ENCODE results near the gene TMX2.
"Not testable (repeated sequence)": the region's sequence is repeated elsewhere in the genome, so short reads cannot be mapped to it uniquely, and the experiment has no call there.

TMX2 gene

DNA sequence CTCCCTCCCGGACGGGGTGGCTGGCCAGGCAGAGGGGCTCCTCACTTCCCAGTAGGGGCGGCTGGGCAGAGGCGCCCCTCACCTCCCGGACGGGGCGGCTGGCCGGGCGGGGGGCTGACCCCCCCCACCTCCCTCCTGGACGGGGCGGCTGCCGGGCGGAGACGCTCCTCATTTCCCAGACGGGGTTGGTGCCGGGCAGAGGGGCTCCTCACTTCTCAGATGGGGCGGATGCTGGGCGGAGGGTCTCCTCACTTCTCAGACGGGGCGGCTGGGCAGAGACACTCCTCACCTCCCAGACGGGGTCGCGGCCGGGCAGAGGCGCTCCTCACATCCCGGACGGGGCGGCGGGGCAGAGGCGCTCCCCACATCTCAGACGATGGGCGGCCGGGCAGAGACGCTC is 4.3 kb downstream of the TMX2 start:
- DNase-seq, result not testable (repeated sequence)

DNA sequence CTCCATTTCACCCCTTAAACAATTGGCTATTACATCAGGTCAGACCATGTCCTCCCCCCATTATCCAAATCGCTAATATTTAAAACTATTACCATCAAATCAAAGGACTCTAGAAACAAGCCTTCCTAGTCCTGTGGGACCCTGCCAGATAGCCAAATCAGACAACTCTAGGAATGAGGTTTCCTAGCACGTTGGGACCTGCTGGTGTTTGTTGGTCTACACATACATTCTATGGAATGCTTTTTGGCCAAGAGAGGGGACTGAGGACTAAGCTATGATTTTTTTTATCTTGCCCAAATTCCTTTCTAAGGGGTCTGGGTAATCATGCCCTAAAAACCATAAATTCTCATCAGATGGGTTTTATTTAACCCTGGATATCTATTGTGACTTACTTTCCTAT is 14.8 kb downstream of the TMX2 start:
- DNase-seq, result no peak

DNA sequence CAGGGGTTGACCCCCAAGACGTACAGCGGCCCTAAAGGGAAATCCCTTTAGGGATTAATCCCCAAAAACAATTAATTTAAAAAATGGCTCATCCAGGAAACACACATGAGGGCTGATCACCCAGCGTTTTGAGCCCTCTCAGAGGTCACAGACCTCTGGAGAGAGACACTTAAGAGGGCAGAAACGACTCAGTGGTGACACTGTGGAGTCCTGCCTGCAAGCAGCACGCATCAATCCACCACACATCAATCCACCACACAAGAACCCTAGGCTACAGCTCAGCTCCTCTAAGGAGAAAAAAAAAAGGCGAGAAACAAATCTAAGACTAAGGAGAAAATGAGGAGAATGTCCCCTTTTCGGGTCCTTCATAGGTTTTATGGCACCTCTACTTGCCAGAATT is 16.4 kb downstream of the TMX2 start:
- DNase-seq, result no peak

DNA sequence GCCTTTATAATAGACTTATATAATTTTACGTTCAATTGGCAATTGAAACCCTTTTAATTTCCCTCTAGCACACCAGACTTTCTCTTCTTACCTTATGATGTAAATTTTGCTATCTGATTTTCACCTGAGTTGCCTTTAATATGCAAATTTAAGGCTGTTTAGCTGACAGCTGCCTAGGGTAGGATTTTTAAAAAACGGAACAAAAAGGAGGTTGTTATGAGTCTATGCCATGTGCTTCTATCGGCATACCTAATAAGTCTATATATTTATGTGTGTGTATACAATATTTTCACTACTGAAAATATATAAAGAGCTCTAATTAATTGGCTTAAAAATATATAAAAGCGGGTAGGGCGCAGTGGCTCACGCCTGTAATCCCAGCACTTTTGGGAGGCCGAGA is 17.1 kb downstream of the TMX2 start:
- DNase-seq, result no peak

DNA sequence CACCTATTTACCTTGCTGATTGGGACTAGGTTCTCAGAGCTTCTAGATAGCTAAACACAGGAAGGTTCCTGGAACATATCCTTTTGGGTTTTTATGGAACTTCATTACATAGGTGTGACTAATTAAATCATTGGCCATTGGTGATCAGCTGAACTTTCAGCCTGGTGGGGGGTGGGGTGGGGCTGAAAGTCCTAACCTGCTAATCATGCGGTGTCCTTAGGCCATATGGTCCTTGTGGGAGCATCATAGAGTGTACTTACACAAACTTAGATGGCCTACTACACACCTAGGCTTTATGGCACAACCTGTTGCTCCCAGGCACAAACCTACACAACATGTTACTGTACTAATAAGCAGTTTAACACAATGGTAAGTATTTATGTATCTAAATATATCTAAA is 20.3 kb downstream of the TMX2 start:
- DNase-seq, result no peak

DNA sequence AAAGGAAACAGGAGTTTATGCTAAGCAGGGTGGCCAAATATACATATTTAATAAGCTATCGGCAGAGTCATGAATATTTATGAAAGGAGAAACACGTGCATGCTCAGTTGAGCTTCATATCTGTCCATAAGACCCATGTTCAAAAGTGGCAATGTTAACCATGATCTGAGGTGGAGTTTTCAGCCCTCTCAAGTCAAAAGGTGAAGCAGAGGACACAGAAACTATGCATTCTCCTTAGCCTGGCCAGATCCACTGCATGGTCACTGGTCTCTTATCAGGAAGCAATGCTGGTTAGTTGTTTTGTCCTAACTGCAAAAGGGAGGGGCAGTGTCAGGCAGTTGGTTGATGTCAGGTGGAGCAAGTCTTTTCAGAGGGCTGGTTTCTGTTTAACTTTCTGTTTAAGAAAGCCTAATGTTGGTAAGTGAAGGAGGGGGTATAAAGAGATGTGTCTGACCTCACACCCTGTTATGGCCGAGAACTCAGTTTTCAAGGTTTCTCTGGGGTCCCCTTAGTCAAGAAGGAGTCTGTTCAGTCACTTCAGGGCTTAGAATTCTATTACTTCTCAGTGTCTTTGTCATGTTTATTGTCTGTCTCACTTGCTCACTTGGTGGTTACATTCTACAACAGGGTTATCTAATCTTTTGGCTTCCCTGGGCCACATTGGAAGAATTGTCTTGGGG is 23.4 kb downstream of the TMX2 start:
- DNase-seq, result no peak

DNA sequence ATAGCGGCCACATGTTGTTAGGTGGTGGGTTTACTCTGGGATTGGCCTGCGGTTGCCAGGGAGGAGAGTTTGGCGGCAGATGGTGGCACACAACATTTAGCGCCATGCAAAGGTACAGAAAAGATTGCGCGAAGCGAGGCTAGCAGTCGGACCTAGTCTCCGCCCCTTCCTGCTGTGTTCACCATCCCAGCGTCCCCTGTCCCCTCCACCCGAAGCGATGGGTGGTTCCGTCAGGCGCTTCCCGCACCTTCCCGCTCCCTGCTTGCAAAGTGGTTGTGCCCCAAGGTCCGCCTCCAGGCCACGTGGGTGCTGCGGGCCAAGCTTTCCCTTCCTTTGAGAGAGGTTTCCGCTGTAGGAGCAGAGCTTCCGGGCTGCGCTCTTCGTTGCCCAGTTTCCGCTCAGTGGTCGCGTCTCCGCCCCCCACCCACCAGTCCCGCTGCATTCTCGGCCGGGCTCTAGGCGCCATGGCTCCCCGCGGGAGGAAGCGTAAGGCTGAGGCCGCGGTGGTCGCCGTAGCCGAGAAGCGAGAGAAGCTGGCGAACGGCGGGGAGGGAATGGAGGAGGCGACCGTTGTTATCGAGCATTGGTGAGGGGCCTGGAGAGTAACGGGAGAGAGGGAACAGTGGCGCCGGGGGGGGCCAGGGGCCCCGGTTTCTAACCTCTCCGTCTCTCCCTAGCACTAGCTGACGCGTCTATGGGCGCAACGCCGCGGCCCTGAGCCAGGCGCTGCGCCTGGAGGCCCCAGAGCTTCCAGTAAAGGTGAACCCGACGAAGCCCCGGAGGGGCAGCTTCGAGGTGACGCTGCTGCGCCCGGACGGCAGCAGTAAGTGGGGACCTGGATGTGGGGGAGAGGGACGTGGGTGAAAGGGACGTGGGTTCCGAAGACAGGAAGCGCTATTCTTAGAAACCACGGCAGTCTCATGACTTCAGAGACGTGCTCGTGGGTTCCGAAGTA is 29.0 kb downstream of the TMX2 start, which contains the start of gene SELENOH:
Gene SELENOH, plus strand, starts transcription at position 360 of the 955 bp plus-strand sequence. Its CDS starts 105 bp downstream, at position 465.
- DNase-seq, result peak; percentile 95

DNA sequence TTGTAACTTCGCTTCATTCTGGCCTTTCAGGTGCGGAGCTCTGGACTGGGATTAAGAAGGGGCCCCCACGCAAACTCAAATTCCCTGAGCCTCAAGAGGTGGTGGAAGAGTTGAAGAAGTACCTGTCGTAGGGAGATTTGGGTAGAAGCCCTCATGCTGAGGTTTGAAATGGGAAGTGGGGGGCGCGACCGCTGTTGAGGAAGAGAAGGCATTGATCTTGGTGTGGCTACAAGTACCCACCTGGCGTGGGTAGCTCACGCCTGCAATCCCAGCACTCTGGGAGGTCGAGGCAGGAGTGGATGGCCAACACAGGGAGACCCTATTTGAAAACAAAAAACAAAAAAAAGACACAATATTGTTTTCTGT is 29.7 kb downstream of the TMX2 start:
- no peak for DNase-seq

DNA sequence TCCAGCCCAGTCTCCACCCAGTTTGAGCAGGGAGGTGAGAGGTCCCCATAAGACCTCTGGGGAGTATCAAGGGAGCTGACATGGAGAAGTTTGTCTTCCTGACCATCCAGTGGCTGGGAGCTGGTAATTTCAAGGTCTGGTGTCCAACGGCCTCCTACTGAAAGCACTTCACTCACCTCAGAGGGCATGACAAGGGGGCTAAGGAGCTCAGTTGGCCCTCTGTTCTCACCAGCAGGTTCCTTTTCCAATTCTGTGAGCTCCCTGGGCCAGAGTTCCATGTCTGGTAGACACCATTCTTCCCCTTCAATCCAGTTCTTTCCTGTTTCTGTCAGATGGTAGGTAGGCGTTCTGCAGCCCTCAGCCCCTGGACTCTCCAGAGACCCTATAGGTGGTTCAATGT is 32.0 kb downstream of the TMX2 start:
- DNase-seq, result no peak

DNA sequence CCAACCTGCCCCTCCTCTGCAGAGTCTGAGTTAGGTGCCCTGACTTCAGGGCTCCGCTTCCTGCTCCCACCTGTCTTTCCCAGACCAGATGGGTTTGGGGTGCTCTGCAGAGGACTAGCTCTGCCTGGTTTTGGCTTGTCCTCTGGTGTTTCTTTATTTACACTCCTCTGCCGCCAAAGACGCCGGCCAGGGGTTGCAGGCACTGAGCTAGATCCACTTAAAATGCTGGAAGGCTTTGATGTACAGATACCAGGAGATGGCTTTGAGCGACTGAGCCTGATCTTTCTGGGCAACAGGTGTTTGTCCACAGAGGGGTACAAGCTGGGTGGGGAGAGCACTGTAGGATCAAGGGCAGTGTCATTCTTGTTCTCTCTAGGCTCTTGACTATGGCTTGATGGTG is 32.8 kb downstream of the TMX2 start:
- no peak for DNase-seq

DNA sequence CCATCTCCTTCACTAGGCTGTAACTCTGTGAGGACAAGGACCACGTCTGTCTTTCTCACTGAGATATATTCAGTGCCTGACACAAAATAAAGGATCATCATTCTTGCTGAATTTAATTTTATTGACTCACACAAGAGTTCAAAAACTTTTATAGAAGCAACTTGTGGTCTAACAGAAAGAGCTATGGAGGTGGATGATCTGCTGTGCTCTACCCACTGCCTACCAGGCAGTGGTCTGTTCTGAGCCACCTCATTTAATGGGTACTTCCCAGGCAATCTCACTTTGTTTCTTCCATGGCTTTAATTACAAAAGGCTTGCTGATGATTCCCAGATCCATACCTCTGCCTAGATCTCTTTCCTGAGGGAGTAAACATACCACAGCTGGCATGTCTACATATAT is 34.5 kb downstream of the TMX2 start:
- no peak for DNase-seq

DNA sequence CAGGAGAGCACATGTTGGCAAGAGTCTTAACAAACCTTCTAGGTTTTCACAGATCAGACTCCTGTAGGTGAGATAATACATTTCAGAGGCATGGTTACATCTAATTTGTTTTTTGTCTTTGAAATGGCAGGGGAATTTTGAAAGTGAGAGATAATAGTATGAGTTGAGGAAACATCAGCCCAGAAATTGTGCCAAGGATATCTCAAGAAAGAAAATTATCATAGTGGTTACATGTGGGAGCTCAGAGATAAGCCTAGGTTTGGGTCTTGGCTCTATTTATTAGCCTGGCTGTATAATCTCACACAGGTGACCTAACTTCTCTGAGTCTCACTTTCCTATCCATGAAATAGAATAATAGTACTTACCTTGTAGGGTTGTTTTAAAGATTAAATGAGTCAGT is 38.8 kb downstream of the TMX2 start:
- peak; percentile 6 for DNase-seq

DNA sequence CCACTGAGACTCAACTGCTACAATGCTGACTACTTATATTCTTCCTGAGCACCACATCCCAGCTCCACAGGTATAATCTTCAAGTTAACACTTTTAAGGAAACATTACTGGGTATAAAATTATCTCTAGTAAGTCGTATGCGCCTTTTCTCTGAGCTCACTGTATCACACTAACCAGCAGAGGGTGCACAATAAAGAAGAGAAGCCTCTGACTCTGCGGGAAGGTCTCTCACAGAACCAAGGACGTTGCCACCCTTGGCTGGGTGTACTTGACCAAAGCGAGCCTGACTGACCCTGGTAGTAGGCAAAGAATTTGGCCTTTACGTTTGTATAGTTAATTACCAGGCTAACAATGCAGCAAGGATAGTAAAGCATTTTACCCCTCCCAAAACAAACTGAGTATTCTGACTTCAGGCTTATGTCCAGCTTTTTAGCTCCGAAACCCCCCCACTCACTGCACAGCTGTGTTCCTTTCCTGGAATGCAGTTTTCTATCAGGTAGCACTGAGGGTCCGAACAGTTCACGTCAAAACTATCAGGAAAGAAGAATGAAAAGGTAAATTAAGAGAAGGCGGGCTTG is 39.4 kb downstream of the TMX2 start, which contains the start of gene BTBD18:
Gene BTBD18, minus strand, starts transcription at position 144 of the 578 bp plus-strand sequence. CDS start 631 bp downstream, outside the sequence.
- peak; percentile 15 for DNase-seq

DNA sequence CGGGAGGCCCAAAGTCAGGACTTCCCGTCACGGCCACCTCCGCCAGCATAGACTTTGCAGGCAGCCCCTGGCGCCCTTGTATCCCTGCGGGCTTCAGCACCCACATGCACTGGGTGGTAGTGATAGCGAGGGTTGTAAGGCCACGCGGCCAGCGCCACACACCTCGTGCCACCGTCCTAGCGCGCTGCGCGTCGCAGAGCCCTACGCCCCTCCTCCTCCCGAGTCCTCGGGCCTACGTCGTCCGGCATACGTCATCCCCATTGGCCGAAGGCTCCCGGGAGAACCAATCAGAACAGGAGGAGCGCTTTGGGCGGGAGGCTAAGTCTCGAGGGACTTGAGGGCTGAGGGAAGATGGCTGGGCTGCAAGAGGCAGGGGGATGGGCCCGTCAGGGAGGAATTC is 40.6 kb downstream of the TMX2 start:
- DNase-seq, result no peak

DNA sequence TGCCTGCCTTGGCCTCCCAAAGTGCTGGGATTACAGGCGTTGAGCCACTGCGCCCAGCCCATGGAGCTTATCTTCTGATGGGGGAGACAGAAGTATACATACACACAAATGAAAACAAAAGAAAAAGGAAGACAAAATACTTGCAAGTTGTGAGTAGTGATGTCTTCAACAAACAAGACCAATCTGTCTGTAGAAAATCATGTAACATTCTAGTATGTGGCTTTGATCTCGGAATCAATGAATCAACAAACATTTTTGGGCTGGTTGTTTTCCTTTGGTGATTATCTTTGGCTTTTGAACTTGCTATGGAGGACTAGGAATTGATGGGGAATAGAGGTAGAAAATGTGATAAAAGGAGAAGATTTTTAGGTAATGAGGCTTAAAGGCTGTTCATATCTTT is 45.8 kb downstream of the TMX2 start:
- no peak for DNase-seq

DNA sequence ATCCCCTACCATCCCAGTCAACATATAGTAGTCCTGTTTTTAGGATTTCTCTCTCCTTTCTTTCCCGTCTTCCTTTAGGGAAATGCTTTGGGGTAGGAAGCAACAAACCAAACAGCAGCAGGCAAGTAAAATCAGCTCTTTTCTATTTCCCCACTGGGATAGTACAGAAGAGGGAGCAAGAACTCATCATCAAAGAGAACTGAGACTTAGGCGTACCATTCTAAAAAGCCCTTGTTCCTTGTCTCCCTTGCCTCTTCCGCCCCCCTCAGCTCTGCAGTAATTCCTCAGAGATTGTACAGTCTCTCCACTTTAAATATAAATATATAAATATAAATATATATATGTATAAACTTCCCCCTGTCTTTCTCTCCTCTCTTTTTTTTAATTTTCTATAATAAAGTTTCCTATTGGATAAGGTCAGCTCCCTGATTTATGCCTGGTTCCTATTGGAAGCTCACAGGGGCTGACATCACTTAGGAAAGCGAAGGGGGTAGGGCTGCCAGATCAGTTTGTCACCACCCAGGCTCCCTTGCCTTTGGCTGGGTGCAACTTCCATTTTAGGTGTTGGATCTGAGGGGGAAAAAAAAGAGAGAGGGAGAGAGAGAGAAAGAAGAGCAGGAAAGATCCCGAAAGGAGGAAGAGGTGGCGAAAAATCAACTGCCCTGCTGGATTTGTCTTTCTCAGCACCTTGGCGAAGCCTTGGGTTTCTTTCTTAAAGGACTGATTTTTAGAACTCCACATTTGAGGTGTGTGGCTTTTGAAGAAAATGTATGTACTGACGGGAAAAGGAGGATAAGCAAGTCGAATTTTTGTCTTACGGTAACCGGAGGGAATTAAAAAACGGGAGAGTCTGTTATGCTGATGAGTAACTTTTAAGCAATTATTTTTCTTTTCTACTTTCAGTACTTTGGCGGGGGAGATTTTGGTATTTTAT is 49.2 kb downstream of the TMX2 start, which contains the start of gene CTNND1:
Gene CTNND1, plus strand, starts transcription at position 502 of the 934 bp plus-strand sequence. CDS start 29,677 bp downstream, outside the sequence.
- peak; percentile 94 for DNase-seq

DNA sequence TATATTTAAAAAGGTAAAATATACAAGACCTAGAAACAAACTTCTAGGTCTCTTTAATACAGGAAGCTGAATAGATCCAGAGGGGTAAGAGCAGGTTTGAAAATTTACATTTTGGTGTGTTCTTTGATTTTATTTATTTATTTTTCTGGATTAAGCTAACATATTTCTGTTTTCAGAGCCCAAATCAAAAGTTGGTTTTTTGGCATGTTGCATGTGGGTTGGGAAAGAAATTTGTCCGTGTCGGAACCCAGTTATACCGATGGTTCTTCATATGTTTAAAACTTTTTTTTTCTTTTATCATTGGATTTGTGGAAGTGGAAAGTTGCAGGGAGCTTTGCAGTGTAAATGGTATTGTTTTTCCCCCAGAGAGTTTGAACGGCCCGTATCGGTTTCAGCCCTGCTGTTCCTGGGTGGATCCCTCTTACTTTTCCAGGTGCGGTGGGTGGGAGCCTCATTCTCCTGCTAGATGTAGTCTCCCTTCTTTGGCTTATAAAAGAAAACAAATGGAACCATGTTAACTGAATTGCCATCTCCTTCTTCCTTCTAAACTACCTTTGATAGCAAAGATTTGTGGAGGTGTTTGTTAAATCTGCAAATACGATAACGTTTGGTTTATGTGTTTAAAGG is 50.0 kb downstream of the TMX2 start:
- no peak for DNase-seq

DNA sequence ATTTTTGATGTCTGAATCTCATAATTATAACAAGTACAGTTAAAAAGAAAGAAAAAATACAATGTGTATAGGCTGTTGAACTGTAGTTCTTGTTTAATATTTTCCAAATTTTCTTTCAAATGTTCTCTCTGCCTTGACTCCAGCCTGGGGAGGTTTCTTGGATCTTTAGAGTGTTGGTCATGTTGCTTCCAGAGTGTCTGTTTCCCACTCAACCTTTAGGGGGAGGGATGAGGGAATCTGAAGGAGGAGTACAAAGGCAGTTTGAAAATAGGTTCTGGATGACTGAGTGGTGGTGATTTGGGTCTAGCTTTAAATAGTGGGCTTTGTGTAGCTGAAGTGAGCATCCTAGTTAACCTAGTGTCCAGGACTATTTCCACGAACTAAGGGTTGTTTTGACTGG is 51.2 kb downstream of the TMX2 start:
- peak; percentile 41 for DNase-seq

DNA sequence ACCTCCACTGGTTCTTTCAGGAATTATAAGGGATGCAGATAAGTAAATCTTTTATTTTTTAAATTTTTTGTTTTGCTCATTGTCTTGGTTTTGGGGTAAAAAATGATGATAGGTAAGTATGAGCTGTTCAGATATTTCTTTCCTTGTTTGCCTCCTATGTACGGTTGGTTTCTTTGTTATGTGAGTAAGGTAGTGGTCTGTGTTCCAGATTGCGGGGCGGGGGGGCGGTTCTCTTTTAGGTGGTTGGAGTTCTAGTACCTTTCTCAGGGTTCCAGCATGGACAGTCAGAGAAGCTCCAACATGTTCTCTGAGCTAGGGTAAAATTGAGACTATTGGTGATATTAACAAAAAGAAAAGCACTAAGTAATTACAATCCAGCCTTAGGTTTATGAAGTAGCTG is 51.6 kb downstream of the TMX2 start:
- DNase-seq, result no peak

DNA sequence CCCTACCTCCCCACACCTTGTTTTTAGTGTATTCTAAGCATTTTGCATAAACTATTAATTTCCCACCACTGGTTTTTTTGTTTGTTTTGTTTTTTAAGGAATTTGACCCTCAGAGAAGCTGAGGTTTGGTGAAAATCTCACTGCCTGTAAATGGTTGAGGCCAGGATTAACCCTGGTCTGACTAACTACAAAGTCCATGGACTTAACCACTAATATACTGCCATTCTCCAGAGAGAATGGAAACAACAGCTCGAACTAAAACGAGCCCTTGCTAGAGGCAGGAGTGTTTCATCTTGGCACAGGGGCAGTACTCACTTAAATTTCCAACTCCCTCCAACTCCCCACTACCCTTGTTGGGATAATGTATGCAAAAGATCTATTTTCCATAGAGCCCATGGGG is 52.2 kb downstream of the TMX2 start:
- no peak for DNase-seq

DNA sequence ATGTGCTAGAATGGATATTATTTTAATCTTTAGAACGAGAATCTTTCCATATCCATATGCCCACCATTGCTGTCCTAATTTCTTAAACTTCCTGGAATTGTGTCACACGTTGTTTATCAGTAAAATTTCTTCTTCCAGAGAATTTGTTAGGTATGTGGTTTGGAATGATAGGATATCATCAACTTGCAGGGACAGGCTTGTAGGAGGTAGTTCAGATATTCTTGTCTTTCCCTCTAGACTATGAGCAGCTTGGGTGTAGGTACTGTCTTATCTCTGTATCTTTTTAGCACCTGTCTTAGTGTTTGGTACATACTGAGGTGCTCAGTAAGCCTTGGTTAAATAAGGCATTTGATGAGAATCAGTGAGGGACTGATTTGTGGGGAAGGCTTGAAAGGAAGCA is 52.6 kb downstream of the TMX2 start:
- no peak for DNase-seq

DNA sequence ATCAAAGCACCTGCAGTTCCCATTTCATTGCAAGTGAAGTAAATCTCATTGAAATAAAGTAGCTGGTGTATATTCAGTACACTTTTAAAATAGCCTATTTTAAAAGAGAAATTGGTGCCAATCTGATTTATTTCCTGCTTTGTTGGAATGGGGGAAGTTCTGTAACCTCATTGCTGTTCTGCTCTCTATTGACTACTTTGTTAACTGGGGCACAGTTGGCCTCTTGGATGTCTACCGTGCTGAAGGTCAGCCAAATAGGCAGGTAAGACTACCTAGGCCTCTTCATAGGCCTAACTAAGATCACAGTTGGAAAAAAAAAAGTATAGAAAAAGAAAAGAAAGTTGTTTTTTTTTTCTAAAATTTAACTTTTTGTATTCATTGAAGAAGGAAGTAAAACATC is 58.4 kb downstream of the TMX2 start:
- no peak for DNase-seq
